Mucosa of descending colon (tissue), 3 donors: ENCODE measurements around the gene GREM2. TPM values are rescaled to one million over a fixed set of nuclear protein-coding genes. Genes with fewer than 3 reads are reported as not detected.

Experiments used
- ATAC-seq: fragments of 200-7000 bp; cut with Tn5 transposase; one replicate; pipeline ENCODE4 v1.9.1; 2020; ENCODE audit warnings: mild to moderate bottlenecking, moderate library complexity
- DNase-seq, 3 donors: peaks; one replicate each; pipeline ENCODE4 v3.0.0-alpha.2; 2020
- H3K36me3 ChIP-seq: fragments of 200-600 bp; one replicate; pipeline ENCODE4 v1.8.0; 2021; ENCODE audit warnings: low read depth, mild to moderate bottlenecking
- H3K4me1 ChIP-seq: fragments of 200-600 bp; one replicate; pipeline ENCODE4 v1.8.0; 2021; ENCODE audit warnings: low read depth, mild to moderate bottlenecking
- H3K4me3 ChIP-seq: fragments of 200-600 bp; one replicate; pipeline ENCODE4 v1.8.0; 2021; ENCODE audit warnings: mild to moderate bottlenecking
- H3K9me3 ChIP-seq: fragments of 200-600 bp; one replicate; pipeline ENCODE4 v1.8.0; 2021; ENCODE audit warnings: mild to moderate bottlenecking
- CTCF ChIP-seq: fragments of 200-600 bp; IDR thresholded peaks from one replicate; pipeline ENCODE4 v1.8.0; 2022; ENCODE audit warnings: antibody characterized with exemption, mild to moderate bottlenecking
- intact Hi-C, 2 donors: fragments of 100-400 bp; cut with DNase I in 1 of 2; cut with micrococcal nuclease in 1 of 2; formaldehyde crosslinking; loops; one replicate each; pipeline versions ENCODE4 v1.11.0 to v1.11.1; 2022; cut with DNase I, micrococcal nuclease
- total RNA-seq, 3 donors: library from RNA; stranded (reverse); fragmentation: NEBNext Ultra II Directional in 2 of 3; extraction: Animal tissue kit (Norgen Biotek cat#: 25700) in 2 of 3; gene quantifications; one replicate each; pipeline versions ENCODE4 v1.2.1 to v1.2.4, GENCODE V29; 2021 to 2023
- donor health status: DM: no; HTN: no; CAD: no; lungs with moderate emphysema.
- donor health status: DM: no; HTN: no; CAD: no.
- donor health status: DM: no; HTN: yes; CAD: no.

Gene GREM2
- total RNA-seq, 3 donors from 2014 or later: 5.1 to 25.5 (median 6.0) TPM

- H3K9me3 ChIP-seq: no peaks in the 10 kb centered on the region
- no peak overlapping the region for H3K4me3 ChIP-seq
- intact Hi-C loops: no loop called here
- no peak for TF ChIP-seq CTCF
- DNase-seq (no peak), ATAC-seq (no peak)
- no peaks in the 10 kb centered on the region for H3K4me1 ChIP-seq
- H3K36me3 ChIP-seq: no peaks in the 10 kb centered on the region
These were observed 73.1 kb downstream of the GREM2 start for GRCh38 chr1:240538776-240539430.

- Histone ChIP-seq H3K4me1 (no peaks in the 10 kb centered on the region), H3K9me3 (no peaks in the 10 kb centered on the region), H3K36me3 (no peaks in the 10 kb centered on the region), H3K4me3 (no peak overlapping the region)
- TF ChIP-seq CTCF: no peak
- intact Hi-C loops: no loop called here
- ATAC-seq (no peak), DNase-seq (no peak)
These were observed 78.7 kb downstream of the GREM2 start for GRCh38 chr1:240533154-240533780.

GRCh38 chr1:240528591-240528990 is 83.4 kb downstream of the GREM2 start:
- DNase-seq (no peak), ATAC-seq (no peak)
- Histone ChIP-seq H3K9me3 (no peaks in the 10 kb centered on the region), H3K4me3 (no peak overlapping the region), H3K36me3 (no peaks in the 10 kb centered on the region), H3K4me1 (no peaks in the 10 kb centered on the region)
- intact Hi-C loops: no loop called here
- TF ChIP-seq CTCF: no peak

- ATAC-seq (no peak), DNase-seq (no peak)
- no peaks in the 10 kb centered on the region for H3K4me1 ChIP-seq
- no peak for TF ChIP-seq CTCF
- no peaks in the 10 kb centered on the region for H3K36me3 ChIP-seq
- H3K9me3 ChIP-seq: no peaks in the 10 kb centered on the region
- intact Hi-C loops: no loop called here
- H3K4me3 ChIP-seq: no peak overlapping the region
These were observed 84.9 kb downstream of the GREM2 start for GRCh38 chr1:240527086-240527485.

- no peak for DNase-seq
- no peak overlapping the region for H3K4me3 ChIP-seq
- H3K9me3 ChIP-seq: no peaks in the 10 kb centered on the region
- no peaks in the 10 kb centered on the region for H3K36me3 ChIP-seq
- intact Hi-C loops: no loop called here
- ATAC-seq: no peak
- TF ChIP-seq CTCF: no peak
- no peaks in the 10 kb centered on the region for H3K4me1 ChIP-seq
These were observed 85.6 kb downstream of the GREM2 start for GRCh38 chr1:240526312-240526711.
